ENCODE data around the gene JADE3.

GRCh38 chrX:46965125-46965758, 53.0 kb downstream of the JADE3 start:
- TF ChIP-seq EZH2 (IDR thresholded peaks at IDR 0.05; ENCODE audit: insufficient read depth, poor library complexity, severe bottlenecking) (no peak), EZH2phosphoT487 (IDR thresholded peaks at IDR 0.05; ENCODE audit: insufficient read depth, low read depth) (no peak)

Data from GM23248 (cell line).